Stimulated activated CD8-positive, alpha-beta memory T cell treated with anti-CD3 and anti-CD28 coated beads, Interleukin-7, amount 100 ng/mL, for 24 hours (primary cell): Measurements from ENCODE around the gene CFHR5.
"Not testable (repeated sequence)": the region's sequence is repeated elsewhere in the genome, so short reads cannot be mapped to it uniquely, and the experiment has no call there.

ENCODE experiments used
- DNase-seq: peaks from one replicate; pipeline ENCODE4 v3.0.0-alpha.2; 2020; ENCODE audit warnings: low read depth

Gene CFHR5

GRCh38 chr1:197017558-197018146 is 40.3 kb downstream of the CFHR5 start:
- no peak for DNase-seq

DNA sequence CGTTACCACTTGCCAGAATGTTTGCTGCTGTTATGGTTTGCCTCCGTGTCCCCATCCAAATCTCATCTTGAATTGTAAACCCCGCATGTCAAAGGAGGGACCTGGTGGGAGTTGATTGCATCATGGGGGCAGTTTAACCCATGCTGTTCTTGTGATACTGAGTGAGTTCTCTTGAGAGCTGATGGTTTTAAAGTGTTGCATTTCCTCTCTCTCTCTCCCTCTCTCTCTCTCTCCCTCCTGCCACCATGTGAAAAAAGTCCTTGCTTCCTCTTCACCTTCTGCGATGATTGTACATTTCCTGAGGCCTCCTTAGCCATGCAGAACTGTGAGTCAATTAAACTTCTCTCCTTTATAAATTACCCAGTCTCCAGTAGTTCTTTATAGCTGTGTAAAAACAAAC is 44.4 kb downstream of the CFHR5 start:
- DNase-seq = no peak

- DNase-seq = no peak
Observed at GRCh38 chr1:197024460-197024859, 47.1 kb downstream of the CFHR5 start.

GRCh38 chr1:197027359-197027758 is 50.0 kb downstream of the CFHR5 start:
- no peak for DNase-seq

DNA sequence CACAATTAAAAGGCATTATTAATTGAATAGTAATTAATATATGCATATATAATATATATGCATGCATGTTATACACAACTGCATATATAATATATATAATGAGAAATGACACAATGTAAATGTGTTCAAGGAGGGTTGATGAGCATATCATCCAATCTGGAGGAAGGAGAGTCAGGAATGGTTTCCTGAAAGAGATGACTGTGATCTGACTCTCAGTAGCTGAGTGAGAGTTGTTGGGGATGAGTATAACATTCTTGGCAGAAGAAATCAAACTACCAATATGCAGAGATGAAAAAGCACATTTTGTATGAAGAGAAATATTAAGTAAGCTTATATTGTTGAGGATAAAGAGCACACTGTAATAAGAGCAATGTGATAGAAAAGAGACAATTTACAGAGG is 52.4 kb downstream of the CFHR5 start:
- DNase-seq = no peak

- not testable (repeated sequence) for DNase-seq
Observed at GRCh38 chr1:197034631-197035339, 57.4 kb downstream of the CFHR5 start.

DNA sequence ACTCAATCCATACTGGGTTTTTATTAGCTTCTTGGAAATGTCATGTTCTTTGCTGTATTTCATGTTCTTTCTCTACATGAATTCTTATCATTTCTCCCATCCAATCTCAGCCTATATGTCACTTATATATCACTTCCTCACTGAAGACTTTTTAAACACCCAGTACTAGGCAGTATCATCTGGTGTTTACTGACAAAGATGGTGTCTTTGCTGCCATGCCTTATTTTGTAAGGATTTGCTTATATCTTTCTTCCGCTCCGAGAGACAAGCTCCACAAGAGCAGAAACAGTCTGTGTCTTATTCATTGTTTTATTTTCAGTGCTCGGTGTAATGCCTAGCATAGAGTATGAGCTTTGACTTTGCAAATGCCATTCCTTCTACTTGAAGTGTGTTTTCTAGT is 59.5 kb downstream of the CFHR5 start:
- no peak for DNase-seq

- DNase-seq = no peak
Observed at GRCh38 chr1:197041486-197042353, 64.4 kb downstream of the CFHR5 start.

DNA sequence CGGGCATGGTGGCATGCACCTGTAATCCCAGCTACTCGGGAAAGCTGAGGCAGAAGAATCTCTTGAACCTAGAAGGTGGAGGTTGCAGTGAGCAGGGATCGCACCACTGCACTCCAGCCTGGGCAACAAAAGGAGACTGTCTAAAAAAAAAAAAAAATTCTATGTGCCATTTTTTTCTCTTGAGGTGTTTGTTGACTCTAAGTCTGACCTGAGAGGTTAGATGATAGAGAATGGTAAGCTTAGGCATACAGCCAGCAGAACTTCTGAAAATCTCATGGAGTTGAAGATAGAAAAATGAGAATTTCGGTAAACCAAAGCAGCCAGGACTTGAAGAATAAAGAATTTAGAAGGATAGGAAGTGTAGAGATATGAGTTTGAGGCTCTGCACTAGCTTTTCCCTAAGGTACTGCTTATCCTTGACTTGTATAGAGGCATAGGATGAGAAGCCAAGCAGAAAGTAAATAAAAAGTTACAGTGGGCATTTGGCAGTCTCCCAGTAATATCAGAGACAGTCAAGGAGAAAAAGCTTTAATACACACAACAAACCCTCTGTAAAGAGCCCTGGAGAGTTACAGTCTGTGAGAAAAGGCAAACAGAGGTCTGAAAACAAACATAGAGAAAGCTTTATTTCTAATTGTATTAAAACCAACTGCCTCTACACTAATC is 65.5 kb downstream of the CFHR5 start:
- no peak for DNase-seq

DNA sequence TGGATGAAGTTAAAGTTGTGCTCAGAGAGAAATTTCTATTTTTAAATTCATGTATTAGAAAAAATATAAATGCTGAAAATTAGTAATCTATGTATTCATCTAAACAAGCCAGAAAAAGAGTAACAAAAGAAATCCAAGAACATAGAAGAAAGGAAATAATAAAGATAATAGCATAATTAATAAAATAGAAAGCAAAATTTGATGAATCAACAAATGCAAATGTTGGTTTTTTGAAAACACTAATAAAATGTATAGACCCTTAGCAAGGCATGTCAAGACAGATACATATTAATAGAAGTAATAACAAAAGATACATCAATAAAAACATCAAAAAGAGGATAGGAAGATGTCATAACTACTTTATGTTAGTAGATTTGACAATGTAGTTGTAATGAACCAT is 71.7 kb downstream of the CFHR5 start:
- DNase-seq = no peak
